Activated CD4-positive, alpha-beta T cell treated with anti-CD3 and anti-CD28 coated beads, Interleukin-2, Interleukin-6, amounts not matched to agents 100 ng/mL and 50 ng/mL, durations not matched to agents 16 hours and 8 hours (primary cell): ENCODE results near the gene CXorf38.

Source experiments
- DNase-seq: peaks from one replicate; pipeline ENCODE4 v3.0.0-alpha.2; 2020

CXorf38 gene

GRCh38 chrX:40647307-40648197 lies at the start of gene CXorf38:
Gene CXorf38 (minus strand): TSS chrX:40647561. CDS start chrX:40647520, 41 bp downstream.
- peak; percentile 96 for DNase-seq

- no peak for DNase-seq
These were observed 47.4 kb upstream of the CXorf38 start for GRCh38 chrX:40694802-40695201.

GRCh38 chrX:40688929-40689328 lies 41.6 kb upstream of the CXorf38 start:
- no peak for DNase-seq

GRCh38 chrX:40687169-40687568 lies 39.8 kb upstream of the CXorf38 start:
- DNase-seq, result no peak

GRCh38 chrX:40685362-40685918 lies 38.1 kb upstream of the CXorf38 start:
- DNase-seq, result no peak

GRCh38 chrX:40684092-40684491 lies 36.7 kb upstream of the CXorf38 start:
- no peak for DNase-seq

GRCh38 chrX:40683245-40683644 lies 35.9 kb upstream of the CXorf38 start:
- DNase-seq, result no peak

- no peak for DNase-seq
These were observed 23.8 kb upstream of the CXorf38 start for GRCh38 chrX:40671126-40671525.

- no peak for DNase-seq
These were observed 16.7 kb upstream of the CXorf38 start for GRCh38 chrX:40663880-40664630.

GRCh38 chrX:40663078-40663740 lies 15.8 kb upstream of the CXorf38 start:
- no peak for DNase-seq

- no peak for DNase-seq
These were observed 14.1 kb upstream of the CXorf38 start for GRCh38 chrX:40661489-40661888.

GRCh38 chrX:40660381-40660780 lies 13.0 kb upstream of the CXorf38 start:
- DNase-seq, result no peak

GRCh38 chrX:40653535-40653934 lies 6.2 kb upstream of the CXorf38 start:
- DNase-seq, result no peak

GRCh38 chrX:40652664-40653063 lies 5.3 kb upstream of the CXorf38 start:
- DNase-seq, result no peak

- peak; percentile 76 for DNase-seq
These were observed 4.4 kb upstream of the CXorf38 start for GRCh38 chrX:40651620-40652223.

- peak; percentile 35 for DNase-seq
These were observed 663 bp downstream of the CXorf38 start for GRCh38 chrX:40646489-40647306.

- DNase-seq, result peak; percentile 71
These were observed 2.5 kb downstream of the CXorf38 start for GRCh38 chrX:40644821-40645358.

GRCh38 chrX:40644176-40644575 lies 3.2 kb downstream of the CXorf38 start:
- DNase-seq, result no peak

- DNase-seq, result no peak
These were observed 9.7 kb downstream of the CXorf38 start for GRCh38 chrX:40637687-40638086.

GRCh38 chrX:40632199-40632598 lies 15.2 kb downstream of the CXorf38 start:
- no peak for DNase-seq

- no peak for DNase-seq
These were observed 18.9 kb downstream of the CXorf38 start for GRCh38 chrX:40628506-40628905.
